HG03159 (cell line): Measurements from ENCODE around the gene FRMD3.
"Not testable (repeated sequence)": the region's sequence is repeated elsewhere in the genome, so short reads cannot be mapped to it uniquely, and the experiment has no call there.

ENCODE experiments used
- ATAC-seq: cut with Tn5 transposase; IDR thresholded peaks from one replicate; pipeline ENCODE4 v1.9.1; 2021; ENCODE audit warnings: mild to moderate bottlenecking, moderate library complexity; ENCODE audit not compliant: unreplicated experiment

Gene FRMD3

DNA sequence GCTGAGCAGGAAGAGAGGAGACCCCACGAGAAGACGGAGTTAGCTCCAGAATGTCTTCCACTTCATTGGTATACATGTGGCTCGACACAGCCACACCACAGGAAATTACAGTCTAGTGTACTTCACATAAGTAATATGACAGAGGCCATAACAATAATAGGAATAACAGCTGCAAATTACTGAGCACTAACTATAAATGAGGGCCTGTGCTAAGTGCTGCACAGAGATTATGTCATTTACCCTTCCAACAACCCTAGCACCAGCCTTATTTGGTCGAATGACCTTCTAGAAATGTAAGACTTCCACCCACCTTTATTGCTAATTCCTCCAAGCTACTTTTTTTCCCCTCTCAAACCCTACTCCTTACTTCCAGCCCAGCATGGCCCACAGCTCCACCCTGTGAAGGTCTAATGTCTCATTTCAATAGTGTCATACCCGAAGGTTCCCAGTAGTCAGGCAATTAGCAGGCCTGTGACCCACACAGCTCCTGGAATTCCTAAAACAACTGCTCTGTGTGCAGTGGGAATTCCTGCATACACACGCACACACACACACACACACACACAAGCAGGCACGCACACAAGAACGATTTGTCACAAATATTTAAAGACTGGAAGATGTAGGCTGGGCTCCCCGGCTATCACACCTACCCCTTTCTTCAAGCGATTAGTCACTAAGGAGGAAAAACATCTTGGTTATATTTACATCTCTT is 134.5 kb downstream of the FRMD3 start:
- no peak for ATAC-seq

- ATAC-seq, result no peak
Measured at GRCh38 chr9:83401328-83401900, 136.8 kb downstream of the FRMD3 start.

- no peak for ATAC-seq
Measured at GRCh38 chr9:83396813-83397212, 141.4 kb downstream of the FRMD3 start.

DNA sequence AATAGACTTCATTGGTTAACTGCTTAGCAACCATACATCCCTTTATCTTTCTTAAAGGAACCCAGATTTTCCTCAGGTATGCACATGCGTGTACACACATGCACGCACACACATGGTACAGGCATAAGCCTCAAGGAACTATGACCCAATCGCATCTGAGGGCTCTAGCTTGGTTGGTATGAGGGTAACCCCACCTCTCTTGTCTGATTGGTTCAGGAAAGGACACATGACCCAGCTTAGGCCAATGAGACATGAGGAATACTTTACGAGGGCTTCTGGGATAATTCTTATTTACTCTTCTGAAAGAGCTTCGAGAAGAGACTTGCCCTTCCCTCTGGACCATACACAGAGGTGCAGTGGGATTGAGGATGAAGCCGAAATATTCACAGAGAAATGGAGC is 141.9 kb downstream of the FRMD3 start:
- no peak for ATAC-seq

DNA sequence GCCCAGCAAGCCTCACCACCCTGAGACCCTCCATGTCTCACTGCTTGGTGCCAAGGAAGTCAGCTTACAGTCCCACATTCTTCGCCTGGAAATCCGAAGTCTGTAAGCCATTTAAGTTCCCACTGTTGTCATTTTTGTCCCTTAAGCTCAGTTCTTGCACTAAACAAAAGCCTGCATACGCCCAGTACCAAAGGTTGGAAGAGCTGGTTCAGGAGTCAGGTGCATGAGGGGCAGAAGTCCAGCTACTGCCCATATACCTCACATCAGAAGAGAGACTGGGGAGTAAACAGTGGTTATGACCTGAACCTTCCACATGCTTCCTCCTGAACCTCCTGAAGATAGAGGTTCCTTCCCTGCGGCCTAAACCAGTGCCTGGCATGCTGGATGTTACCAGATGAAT is 146.0 kb downstream of the FRMD3 start:
- no peak for ATAC-seq

DNA sequence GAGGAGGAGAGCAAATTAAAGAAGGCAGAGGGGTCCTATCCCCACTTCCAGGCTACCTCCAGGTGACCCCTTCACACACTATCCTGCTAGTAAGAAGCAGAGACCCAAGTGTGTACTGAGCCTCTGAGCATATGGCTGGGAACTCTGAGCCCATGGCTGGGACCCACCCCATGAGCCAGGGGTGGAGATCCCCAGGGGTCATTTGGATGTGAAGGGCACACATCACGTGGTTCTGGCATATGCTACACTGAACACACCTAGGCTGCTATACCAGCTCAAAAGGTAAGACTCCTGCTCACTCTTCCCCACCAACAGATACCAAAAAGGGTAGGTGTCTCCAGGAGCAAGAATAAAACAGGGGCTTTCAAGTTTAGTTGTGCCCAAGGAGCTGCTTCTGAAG is 149.9 kb downstream of the FRMD3 start:
- ATAC-seq, result no peak

DNA sequence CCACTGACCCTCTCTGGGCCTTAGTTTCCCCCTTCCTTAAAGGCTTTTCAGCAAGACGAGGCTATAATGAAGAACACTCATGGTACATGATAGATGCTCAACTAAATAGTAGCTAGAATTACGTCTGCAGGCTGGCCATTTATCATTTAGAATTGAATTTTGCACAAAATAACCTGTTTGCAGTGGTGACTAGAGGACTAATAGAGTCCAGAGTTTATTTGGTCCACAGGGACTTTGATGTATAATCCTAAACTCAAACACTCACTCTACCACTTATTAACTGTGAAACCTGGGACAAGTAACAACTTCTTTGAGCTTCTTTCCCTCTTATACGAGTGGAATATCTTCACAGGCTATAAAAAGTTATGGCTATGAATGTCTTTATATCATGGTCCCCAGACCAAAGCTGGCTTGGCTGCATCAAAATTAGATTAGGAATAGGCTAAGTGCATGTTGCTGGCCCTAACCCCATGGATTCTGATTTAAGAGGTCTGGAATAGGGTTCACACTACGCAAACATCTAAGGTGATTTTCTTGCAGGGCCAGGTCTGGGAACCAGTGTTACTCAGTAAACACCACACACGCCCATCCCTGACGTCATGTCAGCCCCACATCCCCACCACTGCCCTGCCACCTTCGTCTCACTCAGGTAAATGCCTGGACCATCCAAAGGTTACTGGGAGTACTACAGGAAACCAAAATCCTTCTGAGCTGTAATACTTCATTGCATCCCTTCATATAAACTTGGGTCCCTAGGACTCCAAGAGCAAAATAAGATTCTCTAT is 150.6 kb downstream of the FRMD3 start:
- ATAC-seq, result no peak

GRCh38 chr9:83385317-83385716 is 152.9 kb downstream of the FRMD3 start:
- ATAC-seq, result no peak

GRCh38 chr9:83384214-83384613 is 154.0 kb downstream of the FRMD3 start:
- no peak for ATAC-seq

GRCh38 chr9:83383034-83383433 is 155.2 kb downstream of the FRMD3 start:
- ATAC-seq, result no peak

DNA sequence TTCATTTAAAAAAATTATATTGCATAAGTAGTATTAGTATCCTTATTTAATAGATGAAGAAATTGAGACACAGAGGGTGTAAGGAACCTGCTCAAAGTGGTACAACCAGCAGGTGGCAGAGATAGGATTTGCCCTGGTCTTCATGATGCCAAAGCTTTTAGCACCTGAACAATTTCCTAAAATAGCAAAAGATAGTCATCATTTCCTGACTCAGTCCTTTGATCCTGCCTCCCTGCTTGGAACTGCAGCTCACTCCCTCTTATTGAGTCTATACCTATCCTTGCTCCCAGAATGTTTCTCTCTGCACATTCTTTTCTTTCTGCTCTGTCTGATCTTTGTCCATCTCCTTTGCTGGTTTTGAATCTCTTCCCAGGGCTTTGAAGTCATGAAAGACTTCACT is 155.8 kb downstream of the FRMD3 start:
- ATAC-seq, result no peak

DNA sequence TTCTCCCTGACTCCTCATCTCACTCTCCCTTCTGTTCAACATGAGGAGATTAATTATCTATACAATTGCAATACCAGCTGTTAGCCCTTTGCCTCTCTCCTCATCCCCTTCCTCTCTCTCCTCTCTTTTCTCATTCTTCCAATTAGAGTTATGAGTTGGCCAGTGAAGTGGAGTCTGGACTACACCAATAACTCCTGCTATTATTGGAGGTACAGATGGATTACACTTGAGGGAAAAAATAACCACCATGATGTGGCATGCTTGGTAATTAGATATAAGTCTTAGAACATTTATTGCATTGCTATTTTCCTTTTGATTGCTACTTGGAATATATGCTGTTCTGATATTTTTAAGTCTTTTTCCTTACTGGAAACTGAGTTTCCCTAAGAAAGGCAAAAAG is 159.2 kb downstream of the FRMD3 start:
- ATAC-seq, result no peak

GRCh38 chr9:83372957-83373356 is 165.2 kb downstream of the FRMD3 start:
- ATAC-seq, result no peak

DNA sequence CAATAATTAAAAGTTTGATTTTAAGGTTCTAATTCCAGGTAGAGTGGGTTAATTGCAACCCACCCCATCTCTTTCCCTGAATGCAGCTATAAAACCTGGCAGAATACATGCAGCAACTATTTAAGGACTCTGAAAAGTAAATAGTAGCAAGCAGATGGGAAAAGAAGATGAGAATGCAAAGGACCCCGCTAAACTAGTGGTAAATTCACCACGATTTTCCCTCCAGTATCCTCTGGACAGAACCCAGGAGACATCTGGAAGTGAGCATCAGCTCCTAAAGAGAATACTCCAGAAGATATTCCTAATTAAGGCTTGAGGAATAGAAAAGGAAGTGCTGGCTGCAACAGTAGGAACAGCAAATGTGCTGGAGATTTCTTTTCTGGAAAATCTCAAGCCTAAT is 170.9 kb downstream of the FRMD3 start:
- no peak for ATAC-seq

DNA sequence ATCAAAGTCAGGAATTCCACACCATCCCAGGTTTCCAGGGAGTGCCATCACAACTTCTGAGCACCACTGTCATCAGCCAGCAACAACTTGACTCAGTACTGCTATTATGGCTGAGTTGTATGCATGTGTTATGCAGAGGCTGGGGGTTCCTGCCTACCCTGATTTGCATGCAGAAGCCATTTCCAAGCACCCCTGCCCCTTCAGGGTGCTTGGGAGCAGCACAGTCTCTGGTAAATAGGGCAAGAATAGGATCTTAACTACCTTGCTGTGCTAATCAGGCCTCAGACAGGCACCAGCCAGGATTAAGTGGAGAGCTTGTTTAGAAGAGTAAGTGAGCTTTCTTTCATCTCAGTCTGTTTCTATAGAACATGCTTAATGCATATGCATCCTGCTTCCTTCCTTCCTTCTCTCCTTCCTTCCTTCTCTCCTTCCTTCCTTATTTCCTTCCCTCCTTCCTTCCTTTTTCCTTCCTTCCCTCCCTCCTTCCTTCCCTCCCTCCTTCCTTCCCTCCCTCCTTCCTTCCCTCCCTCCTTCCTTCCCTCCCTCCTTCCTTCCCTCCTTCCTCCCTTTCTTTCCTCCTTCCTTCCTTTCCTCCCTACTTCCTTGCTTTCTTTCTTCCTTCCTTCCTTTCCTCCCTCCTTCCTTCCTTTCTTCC is 175.7 kb downstream of the FRMD3 start:
- ATAC-seq, result no peak

GRCh38 chr9:83359039-83359438 is 179.2 kb downstream of the FRMD3 start:
- no peak for ATAC-seq

DNA sequence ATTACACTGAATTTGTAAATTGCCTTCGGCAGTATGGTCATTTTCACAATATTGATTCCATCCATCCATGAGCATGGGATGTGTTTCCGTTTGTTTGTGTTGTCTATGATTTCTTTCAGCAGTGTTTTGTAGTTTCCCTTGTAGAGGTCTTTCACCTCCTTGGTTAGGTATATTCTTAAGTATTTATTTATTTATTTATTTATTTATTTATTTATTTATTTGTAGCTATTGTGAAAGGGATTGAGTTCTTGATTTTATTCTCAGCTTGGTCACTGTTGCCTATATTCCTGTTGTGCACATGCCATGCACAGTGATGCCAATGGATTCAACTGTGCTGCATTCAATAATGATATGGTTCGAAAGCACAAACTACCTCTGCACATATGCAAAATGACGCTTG is 179.7 kb downstream of the FRMD3 start:
- ATAC-seq, result not testable (repeated sequence)

- no peak for ATAC-seq
Measured at GRCh38 chr9:83355729-83356151, 182.5 kb downstream of the FRMD3 start.

DNA sequence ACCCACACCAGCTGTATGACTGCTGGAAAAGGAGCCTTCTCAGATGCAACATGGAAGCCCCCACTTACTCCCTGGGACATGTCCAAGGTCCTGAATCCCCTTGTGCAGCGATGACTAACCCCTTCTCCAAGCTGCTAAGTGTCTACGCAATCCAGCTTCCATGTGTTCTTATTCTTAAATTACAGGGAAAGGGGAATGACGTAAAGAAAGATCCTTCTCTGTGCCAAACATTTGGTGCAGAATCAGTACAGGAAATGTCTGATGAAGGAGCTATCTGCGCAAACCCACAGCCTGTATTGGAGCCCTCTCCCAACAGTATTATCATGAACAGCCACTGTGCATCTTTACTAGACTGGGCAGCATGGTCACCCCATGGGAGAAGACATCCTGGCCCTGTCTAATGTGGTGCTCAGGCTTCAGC is 183.2 kb downstream of the FRMD3 start:
- no peak for ATAC-seq

DNA sequence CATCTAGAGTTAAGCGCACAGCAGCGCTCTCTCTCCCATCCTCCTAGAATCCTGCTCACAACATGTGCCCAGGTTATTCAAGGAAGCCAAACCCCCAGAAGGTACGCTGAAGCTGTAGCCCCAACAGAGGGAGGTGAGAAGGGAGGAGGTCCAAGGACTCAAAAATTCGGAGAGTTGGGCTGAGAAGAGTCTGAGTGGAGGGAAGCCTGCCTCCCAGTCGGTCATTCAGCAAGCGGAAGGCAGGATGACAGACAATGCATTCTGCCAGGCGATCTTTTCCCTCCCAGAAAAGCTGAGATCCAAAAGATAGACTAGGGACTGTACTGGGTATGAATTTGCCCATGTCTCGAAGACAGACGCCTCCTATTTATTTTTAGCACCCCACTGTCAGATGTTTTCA is 189.2 kb downstream of the FRMD3 start:
- no peak for ATAC-seq

DNA sequence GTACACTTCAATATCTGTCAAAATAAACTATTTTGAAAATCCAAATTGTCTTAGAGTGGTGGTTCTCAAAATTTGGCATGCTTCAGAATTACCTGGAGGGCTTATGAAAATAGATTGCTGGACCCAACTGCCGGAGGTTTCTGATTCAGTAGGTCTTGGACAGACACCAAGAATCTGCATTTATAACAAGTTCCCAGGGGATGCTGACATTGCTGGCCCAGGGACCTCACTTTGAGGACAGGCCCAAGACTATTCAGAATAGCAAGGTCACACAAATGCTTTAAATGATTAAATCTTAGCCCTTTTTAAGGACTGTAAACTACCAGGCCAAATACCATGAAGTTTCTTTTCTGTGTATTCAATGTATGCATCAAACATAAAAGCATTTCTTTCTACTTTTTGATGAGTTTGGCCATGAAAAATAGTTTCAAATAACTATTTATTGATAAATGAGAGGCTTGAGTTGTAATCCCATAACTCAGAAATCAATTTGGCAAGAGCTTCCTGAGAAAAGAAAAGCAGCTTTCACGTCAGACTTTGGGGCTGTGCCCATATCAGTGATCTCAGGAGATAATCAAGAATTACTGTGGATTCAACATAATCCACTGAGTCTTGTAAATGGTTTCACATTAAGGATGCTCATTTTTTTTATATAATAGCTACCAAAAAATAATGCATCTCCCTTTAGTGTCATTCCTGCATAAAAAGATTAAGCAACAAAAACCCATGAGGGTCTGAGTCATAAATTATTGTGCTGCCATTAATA is 191.4 kb downstream of the FRMD3 start:
- ATAC-seq, result no peak
